NCI-H1105 treated with DMSO at 0.1 percent for 48 hours (cell line): Measurements from ENCODE around the gene BLID.

Experiments
- DNase-seq: peaks from one replicate; lab custom pipeline; 2025; lab: John Stamatoyannopoulos, UW

BLID gene

GRCh38 chr11:122115524-122116379 lies at the start of gene BLID:
Gene BLID, minus strand, starts transcription at chr11:122116215. Its CDS starts 293 bp downstream, at chr11:122115922.
- DNase-seq: peak; percentile 60

GRCh38 chr11:122163053-122163819 lies 47.2 kb upstream of the BLID start:
- DNase-seq: no peak

- DNase-seq: no peak
These were observed 46.1 kb upstream of the BLID start for GRCh38 chr11:122162095-122162494.

- DNase-seq: no peak
These were observed 45.0 kb upstream of the BLID start for GRCh38 chr11:122160841-122161590.

- DNase-seq: no peak
These were observed 43.8 kb upstream of the BLID start for GRCh38 chr11:122159861-122160260.

- DNase-seq: peak; percentile 48
These were observed 43.2 kb upstream of the BLID start for GRCh38 chr11:122159173-122159721.

- no peak for DNase-seq
These were observed 42.2 kb upstream of the BLID start for GRCh38 chr11:122158171-122158570.

- no peak for DNase-seq
These were observed 41.7 kb upstream of the BLID start for GRCh38 chr11:122157653-122158161.

GRCh38 chr11:122156940-122157382 lies 40.9 kb upstream of the BLID start:
- DNase-seq: peak; percentile 64

- DNase-seq: no peak
These were observed 39.9 kb upstream of the BLID start for GRCh38 chr11:122155765-122156527.

- DNase-seq: no peak
These were observed 39.0 kb upstream of the BLID start for GRCh38 chr11:122154994-122155393.

GRCh38 chr11:122154227-122154626 lies 38.2 kb upstream of the BLID start:
- DNase-seq: no peak

- no peak for DNase-seq
These were observed 37.7 kb upstream of the BLID start for GRCh38 chr11:122153746-122154145.

- peak; percentile 20 for DNase-seq
These were observed 34.5 kb upstream of the BLID start for GRCh38 chr11:122150216-122151124.

GRCh38 chr11:122149202-122149601 lies 33.2 kb upstream of the BLID start:
- DNase-seq: peak; percentile 92

GRCh38 chr11:122146475-122146874 lies 30.5 kb upstream of the BLID start:
- DNase-seq: no peak

- DNase-seq: no peak
These were observed 29.8 kb upstream of the BLID start for GRCh38 chr11:122145715-122146274.

- DNase-seq: no peak
These were observed 28.7 kb upstream of the BLID start for GRCh38 chr11:122144752-122145151.

- peak; percentile 13 for DNase-seq
These were observed 25.7 kb upstream of the BLID start for GRCh38 chr11:122141725-122142124.

- no peak for DNase-seq
These were observed 24.5 kb upstream of the BLID start for GRCh38 chr11:122140500-122140899.
